ENCODE data around the gene ACCS. TPM values are rescaled to one million over a fixed set of nuclear protein-coding genes. Genes with fewer than 3 reads are reported as not detected.

The ACCS gene
- total RNA-seq = 39.0 TPM
- polyA plus RNA-seq (ENCODE audit: insufficient read depth, low read depth, low replicate concordance) = 11.4 TPM
- long read RNA-seq, donor 1, partial matches to known transcripts = 0 of 1 reads
- long read RNA-seq, donor 1, other reads (novel, unspliced or antisense) = 0 of 1 reads
- long read RNA-seq, donor 2 = 0 reads
- long read RNA-seq, donor 3, partial matches to known transcripts = 0 of 1 reads
- long read RNA-seq, donor 3, other reads (novel, unspliced or antisense) = 0 of 1 reads
- long read RNA-seq, donor 4, partial matches to known transcripts = 0 of 1 reads
- long read RNA-seq, donor 4, other reads (novel, unspliced or antisense) = 0 of 1 reads
- long read RNA-seq, donor 5 = 0 reads
- long read RNA-seq, donor 6, partial matches to known transcripts = 0 of 1 reads
- long read RNA-seq, donor 6, other reads (novel, unspliced or antisense) = 0 of 1 reads
- long read RNA-seq, donor 7, partial matches to known transcripts = 5 of 14 reads
- long read RNA-seq, donor 7, other reads (novel, unspliced or antisense) = 5 of 14 reads
- long read RNA-seq, donor 8, partial matches to known transcripts = 0 of 1 reads
- long read RNA-seq, donor 8, other reads (novel, unspliced or antisense) = 0 of 1 reads
- long read RNA-seq, donor 9 = 0 reads
- long read RNA-seq, donor 10 = 0 reads

DNA sequence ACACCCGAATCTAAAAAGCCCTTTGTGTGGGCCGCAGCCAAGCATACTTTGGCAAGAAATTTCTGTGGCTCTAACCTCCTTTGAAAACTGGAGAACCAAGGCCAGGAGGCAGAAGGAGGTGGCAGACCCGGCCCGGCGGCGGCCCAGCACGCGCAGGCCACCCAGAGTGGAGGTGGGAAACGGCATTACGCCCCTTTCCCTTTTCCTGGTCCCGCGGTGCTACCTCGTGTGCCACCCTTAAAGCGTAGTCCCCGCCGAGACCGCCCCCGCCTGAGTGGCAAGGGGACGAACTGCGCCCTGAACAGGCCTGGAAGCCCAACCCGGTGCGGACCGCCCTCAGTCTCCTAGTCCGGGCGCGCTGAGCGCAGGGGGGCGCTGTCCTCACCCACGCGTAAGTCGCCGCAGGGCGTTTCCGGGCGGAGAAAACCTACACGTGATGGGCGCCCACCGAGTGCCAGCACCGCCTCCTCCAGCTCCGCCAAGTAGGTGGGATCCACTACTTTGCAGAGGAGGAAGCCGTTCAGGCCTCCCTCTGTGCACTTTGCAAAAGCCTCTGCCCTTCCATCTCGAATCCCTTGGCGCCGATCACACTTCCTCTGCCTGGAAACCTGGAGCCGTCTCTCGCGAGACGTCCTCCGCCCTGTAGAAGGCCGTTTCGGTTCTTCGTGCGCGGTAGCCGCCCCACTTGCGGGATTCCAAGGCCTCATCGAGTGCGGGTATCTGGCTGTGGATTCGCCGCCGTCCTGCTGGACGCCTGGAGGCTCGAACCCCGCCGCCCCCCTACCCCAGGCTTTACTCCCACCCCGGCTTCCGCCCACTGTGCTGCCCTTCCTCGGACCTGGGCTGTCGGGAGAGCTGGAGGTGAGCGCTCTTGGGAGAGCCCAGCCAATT is at the start of gene ACCS:
TSS of gene ACCS (plus strand) at position 430 of the 891 bp plus-strand sequence. CDS start 1,358 bp downstream, outside the sequence.
- Histone ChIP-seq H3K9ac (ENCODE audit: low read length in 3 of 3) (peak within 1 kb of the TSS; percentile 63 to 86 (median 74)), H3K4me3 (ENCODE audit: low read length in 3 of 3) (peak within 1 kb of the TSS; percentile 89 to 99 (median 90)), H3K27me3 (ENCODE audit: control insufficient read depth, insufficient read depth, low read length) (no peaks in the 10 kb centered on the region), H3K4me1 (ENCODE audit: control insufficient read depth in 2 of 3, insufficient read depth in 2 of 3, low read depth in 1 of 3, low read length in 3 of 3) (peaks cover 0 to 5% (median 5%) of the 10 kb centered on the region in 3 donors), H3K27ac (ENCODE audit: low read depth in 2 of 2, low read length in 2 of 2) (peak within 1 kb of the TSS; percentile 79 to 91), H3K9me3 (ENCODE audit: control insufficient read depth in 2 of 3, insufficient read depth in 1 of 3, low read length in 3 of 3) (no peaks in the 10 kb centered on the region), H3K36me3 (ENCODE audit: control insufficient read depth in 2 of 3, insufficient read depth in 3 of 3, low read length in 3 of 3) (peaks cover 0 to 3% (median 0%) of the 10 kb centered on the region in 3 donors)
- TF ChIP-seq, protein P1, sequence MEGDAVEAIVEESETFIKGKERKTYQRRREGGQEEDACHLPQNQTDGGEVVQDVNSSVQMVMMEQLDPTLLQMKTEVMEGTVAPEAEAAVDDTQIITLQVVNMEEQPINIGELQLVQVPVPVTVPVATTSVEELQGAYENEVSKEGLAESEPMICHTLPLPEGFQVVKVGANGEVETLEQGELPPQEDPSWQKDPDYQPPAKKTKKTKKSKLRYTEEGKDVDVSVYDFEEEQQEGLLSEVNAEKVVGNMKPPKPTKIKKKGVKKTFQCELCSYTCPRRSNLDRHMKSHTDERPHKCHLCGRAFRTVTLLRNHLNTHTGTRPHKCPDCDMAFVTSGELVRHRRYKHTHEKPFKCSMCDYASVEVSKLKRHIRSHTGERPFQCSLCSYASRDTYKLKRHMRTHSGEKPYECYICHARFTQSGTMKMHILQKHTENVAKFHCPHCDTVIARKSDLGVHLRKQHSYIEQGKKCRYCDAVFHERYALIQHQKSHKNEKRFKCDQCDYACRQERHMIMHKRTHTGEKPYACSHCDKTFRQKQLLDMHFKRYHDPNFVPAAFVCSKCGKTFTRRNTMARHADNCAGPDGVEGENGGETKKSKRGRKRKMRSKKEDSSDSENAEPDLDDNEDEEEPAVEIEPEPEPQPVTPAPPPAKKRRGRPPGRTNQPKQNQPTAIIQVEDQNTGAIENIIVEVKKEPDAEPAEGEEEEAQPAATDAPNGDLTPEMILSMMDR (IDR thresholded peaks at IDR 0.05; ENCODE audit: borderline replicate concordance, extremely low read depth, insufficient read depth) = peak; percentile 61
- FAIRE-seq (no peak), DNase-seq (peak; percentile 95 to 98 (median 96))
- intact Hi-C loops (cut with DNase I) = no loop called here

- FAIRE-seq = no peak
- TF ChIP-seq, protein P1 (IDR thresholded peaks at IDR 0.05; ENCODE audit: borderline replicate concordance, extremely low read depth, insufficient read depth) = no peak
- H3K27ac ChIP-seq (ENCODE audit: low read depth in 2 of 2, low read length in 2 of 2) = peak overlapping the region in 1 of 2 donors; percentile 52
Observed at GRCh38 chr11:44016546-44017442, 49.3 kb upstream of the ACCS start.

More at GRCh38 chr11:44016546-44017442, 49.3 kb upstream of the ACCS start:
- Histone ChIP-seq H3K4me3 (ENCODE audit: low read length in 3 of 3) (no peak overlapping the region), H3K9ac (ENCODE audit: low read length in 3 of 3) (no peak overlapping the region), H3K4me1 (ENCODE audit: control insufficient read depth in 2 of 3, insufficient read depth in 2 of 3, low read depth in 1 of 3, low read length in 3 of 3) (peaks cover 0 to 3% (median 0%) of the 10 kb centered on the region in 3 donors), H3K9me3 (ENCODE audit: control insufficient read depth in 2 of 3, insufficient read depth in 1 of 3, low read length in 3 of 3) (no peaks in the 10 kb centered on the region), H3K36me3 (ENCODE audit: control insufficient read depth in 2 of 3, insufficient read depth in 3 of 3, low read length in 3 of 3) (no peaks in the 10 kb centered on the region), H3K27me3 (ENCODE audit: control insufficient read depth, insufficient read depth, low read length) (no peaks in the 10 kb centered on the region)
- peak in 1 of 5 donors; percentile 9 for DNase-seq
- intact Hi-C loops (cut with DNase I) = no loop called here

Data from kidney (tissue), 22 donors.